HT1080 (cell line): ENCODE data around the gene MYO6. TPM values are rescaled to one million over a fixed set of nuclear protein-coding genes. Genes with fewer than 3 reads are reported as not detected.
A peak's percentile ranks its signal among the peaks of the same experiment; 100 is the strongest.

ENCODE experiments used
- DNase-seq: peaks from one replicate; pipeline ENCODE4 v3.0.0-alpha.2; 2015; ENCODE audit warnings: low read depth
- total RNA-seq: library from RNA; depleted of rRNA; stranded (reverse); fragments of >200 nt; shearing (Covaris generic); gene quantifications from 2 replicates; pipeline ENCODE4 v1.2.3, GENCODE V29; 2014

Gene MYO6
- total RNA-seq, 1 experiment from 2014 or later, result 6.4 TPM

GRCh38 chr6:75762063-75762462, 13.0 kb downstream of the MYO6 start:
- DNase-seq, result no peak

DNA sequence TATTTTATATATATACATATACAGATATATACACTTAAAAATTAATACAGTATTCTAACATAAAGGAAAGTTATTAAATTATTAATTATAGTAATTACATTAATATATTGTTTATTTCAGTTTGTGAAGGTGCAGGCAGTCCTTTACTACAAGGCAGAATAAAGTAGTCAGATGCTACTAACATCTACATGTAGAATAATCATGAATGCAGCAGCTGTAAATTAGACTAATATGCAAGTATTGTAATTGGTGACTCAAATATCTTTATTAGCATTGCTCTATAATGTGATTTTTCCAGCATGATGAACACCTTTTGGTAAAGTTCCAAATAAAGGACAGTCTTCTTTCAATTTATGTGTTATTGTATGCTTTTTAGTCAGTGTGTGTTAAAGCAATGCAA, 17.3 kb downstream of the MYO6 start:
- no peak for DNase-seq

GRCh38 chr6:75770844-75771243, 21.8 kb downstream of the MYO6 start:
- no peak for DNase-seq

- DNase-seq, result no peak
Measured at GRCh38 chr6:75775219-75775618, 26.2 kb downstream of the MYO6 start.

DNA sequence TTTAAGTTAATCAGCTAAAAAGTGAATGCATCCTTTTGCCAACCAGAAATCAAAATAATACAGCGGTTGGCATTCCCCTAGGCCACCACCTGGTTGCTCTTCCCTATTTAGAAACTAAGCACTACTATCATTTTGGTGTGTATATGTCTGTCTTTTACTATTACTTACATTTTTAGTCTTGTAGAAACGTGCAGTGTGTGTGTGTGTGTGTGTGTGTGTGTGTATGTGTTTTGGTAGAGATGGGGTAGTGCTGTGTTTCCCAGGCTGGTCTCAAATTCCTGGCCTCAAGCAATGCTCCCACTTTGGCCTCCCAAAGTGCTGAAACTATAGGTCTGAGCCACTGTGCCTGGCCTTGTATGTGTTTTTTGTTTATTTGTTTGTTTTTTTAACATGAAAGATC, 27.4 kb downstream of the MYO6 start:
- no peak for DNase-seq

GRCh38 chr6:75778757-75779156, 29.7 kb downstream of the MYO6 start:
- no peak for DNase-seq

- no peak for DNase-seq
Measured at GRCh38 chr6:75786152-75786551, 37.1 kb downstream of the MYO6 start.

GRCh38 chr6:75788894-75789293, 39.9 kb downstream of the MYO6 start:
- no peak for DNase-seq

GRCh38 chr6:75791881-75792280, 42.8 kb downstream of the MYO6 start:
- peak; percentile 53 for DNase-seq

DNA sequence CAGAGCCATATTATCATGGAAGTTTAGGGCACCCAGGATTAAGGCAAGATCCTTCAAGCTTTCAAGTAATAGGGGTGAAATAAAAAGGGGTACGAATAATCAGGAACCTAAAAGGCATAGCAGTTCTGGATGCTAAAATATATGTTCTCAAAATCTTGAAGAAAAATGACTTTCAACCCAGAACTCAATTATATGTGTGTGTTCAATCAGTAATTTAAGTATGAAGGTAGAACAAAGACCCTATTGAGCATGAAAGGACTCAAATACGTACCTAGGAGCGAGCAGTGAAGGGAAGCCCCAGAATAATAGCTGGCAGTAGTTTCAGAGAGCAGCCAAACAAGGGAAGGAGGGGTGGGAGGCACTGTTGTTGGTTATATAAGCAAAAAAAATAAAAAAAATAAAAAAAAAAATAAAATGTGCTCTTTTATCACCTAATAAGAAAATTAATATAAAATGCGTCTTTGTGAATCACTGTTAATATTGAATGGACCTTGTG, 45.4 kb downstream of the MYO6 start:
- no peak for DNase-seq

- no peak for DNase-seq
Measured at GRCh38 chr6:75794954-75795739, 46.1 kb downstream of the MYO6 start.

- DNase-seq, result no peak
Measured at GRCh38 chr6:75796723-75797122, 47.7 kb downstream of the MYO6 start.

- DNase-seq, result no peak
Measured at GRCh38 chr6:75800133-75800532, 51.1 kb downstream of the MYO6 start.

DNA sequence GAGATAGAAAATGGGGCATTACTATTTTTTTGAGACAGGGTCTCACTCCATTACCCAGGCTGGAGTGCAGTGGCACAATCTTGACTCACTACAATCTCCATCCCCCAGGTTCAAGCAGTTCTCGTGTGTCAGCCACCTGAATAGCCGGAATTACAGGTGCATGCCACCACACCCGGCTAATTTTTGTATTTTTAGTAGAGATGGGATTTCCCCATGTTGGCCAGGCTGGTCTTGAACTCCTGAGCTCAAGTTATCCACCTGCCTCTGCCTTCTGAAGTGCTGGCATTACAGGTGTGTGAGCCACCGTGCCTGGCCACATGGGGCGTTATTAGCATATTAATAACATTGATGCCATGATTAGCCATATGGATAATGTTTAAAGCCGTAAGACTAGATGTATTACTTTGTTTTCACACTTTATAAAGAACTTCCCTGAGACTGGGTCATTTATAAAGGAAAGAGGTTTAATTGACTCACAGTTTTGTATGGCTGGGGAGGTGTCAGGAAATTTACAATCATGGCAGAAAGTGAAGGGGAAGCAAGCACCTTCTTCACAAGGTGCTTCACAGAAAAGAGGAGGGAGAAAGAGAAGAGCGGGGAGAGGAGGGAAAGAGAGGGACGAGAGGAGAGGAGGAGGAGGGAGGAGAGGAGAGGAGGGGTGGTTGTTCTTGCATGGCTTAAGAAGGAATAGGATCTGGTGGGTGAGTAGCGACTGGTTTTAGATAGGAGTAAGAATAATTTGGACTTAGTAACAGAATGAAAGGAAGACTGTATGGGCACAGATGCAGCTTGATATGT, 51.9 kb downstream of the MYO6 start:
- DNase-seq, result no peak

DNA sequence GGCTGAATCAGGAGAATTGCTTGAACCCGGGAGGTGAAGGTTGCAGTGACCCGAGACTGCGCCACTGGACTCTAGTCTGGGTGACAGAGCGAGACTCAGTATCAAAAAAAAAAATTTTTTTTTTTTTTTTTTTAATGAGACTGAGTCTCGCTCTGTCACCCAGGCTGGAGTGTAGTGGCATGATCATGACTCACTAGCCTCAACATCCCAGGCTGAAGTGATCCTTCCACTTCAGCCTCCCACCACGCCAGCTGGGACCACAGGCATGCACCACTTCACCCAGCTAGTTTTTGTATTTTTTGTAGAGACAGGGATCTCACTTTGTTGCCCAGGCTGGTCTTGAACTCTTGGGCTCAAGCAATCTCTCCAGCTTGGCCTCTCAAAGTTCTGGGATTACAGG, 53.3 kb downstream of the MYO6 start:
- DNase-seq, result peak; percentile 52

DNA sequence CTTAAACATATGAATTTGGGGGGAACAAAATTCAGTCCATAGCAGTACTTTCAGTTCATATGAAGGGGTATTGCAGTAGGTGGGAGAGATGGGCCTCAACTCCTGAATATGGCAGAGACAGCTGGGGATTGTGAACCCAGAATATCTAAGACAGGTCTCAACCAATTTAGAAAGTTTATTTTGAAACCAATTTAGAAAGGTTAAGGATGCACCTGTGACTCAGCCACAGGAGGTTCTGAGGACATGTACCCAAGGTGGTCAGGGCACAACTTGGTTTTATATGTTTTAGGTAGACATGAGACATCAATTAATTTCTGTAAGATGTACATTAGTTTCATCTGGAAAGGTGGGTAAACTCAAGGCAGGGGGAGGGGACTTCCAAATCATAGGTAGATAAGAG, 59.5 kb downstream of the MYO6 start:
- no peak for DNase-seq

DNA sequence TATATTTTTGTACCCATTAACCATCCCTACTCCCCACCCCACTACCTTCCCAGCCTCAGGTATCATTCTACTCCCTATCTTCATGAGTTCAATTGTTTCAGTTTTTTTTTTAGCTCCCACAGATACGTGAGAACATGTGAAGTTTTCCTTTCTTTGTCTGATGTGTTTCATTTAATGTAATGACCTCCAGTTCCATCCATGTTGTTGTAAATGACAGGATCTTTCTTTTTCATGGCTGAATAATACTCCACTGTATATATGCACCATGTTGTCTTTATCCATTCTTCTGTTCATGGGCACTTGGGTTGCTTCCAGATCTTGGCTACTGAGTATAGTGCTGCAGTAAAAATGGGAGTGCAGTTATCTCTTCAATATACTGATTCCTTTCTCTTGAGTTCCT, 63.5 kb downstream of the MYO6 start:
- no peak for DNase-seq

DNA sequence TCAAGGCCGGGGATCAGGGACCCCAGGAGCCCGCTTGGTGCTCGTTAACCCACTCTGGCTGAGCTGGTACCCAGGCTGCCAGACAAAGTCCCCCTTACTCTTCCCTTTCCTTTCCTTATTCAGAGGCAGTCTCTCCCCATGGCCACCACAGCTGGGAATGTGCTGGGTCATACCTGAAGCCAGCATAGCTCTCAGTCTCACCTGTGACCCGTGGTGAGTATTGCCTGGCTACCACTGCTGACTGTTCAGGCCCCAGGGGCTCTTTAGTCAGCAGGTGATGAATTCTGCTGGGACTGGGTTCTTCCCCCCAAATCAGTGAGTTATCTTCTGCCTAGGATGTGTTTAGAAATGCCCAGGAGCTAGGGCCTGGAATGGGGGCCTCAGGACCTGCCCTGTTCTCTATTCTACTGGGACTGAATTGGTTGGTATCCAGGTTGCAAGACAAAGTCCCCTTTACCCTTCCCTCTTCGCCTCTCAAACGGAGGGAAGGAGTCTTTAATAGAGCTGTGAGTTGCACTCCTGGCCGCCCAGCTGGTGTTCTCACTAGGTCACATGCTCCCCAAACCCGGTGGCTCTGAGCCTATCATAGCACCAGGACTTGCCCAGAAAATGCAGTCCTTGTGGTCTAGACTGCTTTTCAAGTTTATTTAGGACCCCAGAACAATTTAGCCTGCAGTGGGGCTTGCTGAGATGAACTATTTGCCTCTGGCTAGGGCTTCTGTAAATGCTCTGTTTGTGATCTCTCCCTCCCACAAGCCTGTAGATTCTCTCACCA, 64.6 kb downstream of the MYO6 start:
- no peak for DNase-seq

DNA sequence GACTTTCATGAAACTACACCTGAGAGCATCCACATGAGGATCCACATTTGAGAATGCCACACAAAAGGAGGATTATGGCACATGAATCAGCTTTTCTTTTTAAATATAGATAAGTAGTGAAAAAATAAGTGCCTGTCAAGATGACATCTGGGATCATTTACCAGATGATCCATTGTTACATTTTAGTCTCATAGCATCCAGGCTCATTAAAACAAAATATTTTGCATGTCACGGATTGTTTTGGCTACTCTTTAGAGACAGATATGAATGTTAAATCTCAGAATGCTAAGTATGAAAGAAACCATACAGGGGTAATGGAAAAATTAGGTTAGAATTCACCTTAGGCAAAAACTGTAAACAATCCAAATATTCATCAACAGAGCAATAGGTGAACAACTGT, 66.7 kb downstream of the MYO6 start:
- no peak for DNase-seq

DNA sequence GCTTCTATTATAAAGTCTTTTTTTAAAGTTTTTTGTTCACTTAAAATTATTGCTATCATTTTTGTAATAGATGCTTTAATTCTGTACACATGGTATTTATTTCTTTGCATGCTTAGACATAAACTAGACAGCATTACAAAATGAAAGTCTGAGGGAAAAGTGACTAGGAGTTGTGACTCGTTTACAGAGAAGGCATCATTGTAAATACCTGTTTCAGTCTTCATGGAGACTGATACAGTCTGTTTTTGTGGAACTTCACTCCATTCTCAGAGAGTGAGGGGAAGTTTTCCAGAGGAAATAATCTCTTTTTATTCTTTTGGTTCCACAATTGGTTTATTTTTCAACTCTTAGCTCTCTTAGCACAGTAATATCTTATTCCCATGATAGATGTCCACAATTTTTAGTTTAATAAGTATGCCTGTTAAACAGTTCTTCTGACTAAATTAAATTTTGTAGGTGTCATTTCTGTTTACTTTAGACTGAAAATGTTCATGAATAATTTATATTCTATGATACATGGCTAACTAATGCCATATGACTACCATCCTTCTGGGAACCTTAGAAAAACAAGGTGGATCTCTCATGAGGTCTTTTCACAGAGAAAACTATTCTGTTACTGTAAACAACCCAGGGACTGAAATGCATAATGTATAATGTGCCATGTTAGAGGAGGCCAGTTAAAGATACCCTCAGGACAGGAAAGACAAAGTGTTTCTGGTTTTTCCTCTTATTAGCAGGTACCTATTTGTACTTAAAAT, 69.2 kb downstream of the MYO6 start:
- DNase-seq, result no peak
